HAP-1 (cell line): ENCODE measurements around the gene PSMD2.

Experiments used
- DNase-seq, 2 experiments: peaks; one replicate each; pipeline ENCODE4 v3.0.0-alpha.2; 2016 to 2020; ENCODE audit warnings: low spot score in 2 of 2
- H3K27me3 ChIP-seq: fragments of 250-450 bp; sonication (Bioruptor Pico); 2 replicates; pipeline ENCODE4 v1.5.1; 2020; ENCODE audit warnings: low read depth, mild to moderate bottlenecking, moderate library complexity
- H3K36me3 ChIP-seq: fragments of 250-450 bp; sonication (Bioruptor Pico); replicated peaks from 2 replicates; pipeline ENCODE4 v1.5.1; 2020; ENCODE audit warnings: mild to moderate bottlenecking
- H3K4me1 ChIP-seq: fragments of 250-450 bp; sonication (Bioruptor Pico); 2 replicates; pipeline ENCODE4 v1.5.1; 2020; ENCODE audit warnings: mild to moderate bottlenecking
- H3K4me3 ChIP-seq: fragments of 250-450 bp; sonication (Bioruptor Pico); 2 replicates; pipeline ENCODE4 v1.5.1; 2020; ENCODE audit warnings: mild to moderate bottlenecking, moderate library complexity
- H3K9me3 ChIP-seq: fragments of 250-450 bp; sonication (Bioruptor Pico); 2 replicates; pipeline ENCODE4 v1.5.1; 2020; ENCODE audit warnings: mild to moderate bottlenecking, moderate library complexity
- in situ Hi-C: fragments of 300-500 bp; cut with MboI; formaldehyde crosslinking; loops from 3 replicates; pipeline ENCODE4 v1.14.3; 2020; ENCODE audit warnings: low sequenced_read_pairs, inconsistent platforms, mixed read lengths

PSMD2 gene

DNA sequence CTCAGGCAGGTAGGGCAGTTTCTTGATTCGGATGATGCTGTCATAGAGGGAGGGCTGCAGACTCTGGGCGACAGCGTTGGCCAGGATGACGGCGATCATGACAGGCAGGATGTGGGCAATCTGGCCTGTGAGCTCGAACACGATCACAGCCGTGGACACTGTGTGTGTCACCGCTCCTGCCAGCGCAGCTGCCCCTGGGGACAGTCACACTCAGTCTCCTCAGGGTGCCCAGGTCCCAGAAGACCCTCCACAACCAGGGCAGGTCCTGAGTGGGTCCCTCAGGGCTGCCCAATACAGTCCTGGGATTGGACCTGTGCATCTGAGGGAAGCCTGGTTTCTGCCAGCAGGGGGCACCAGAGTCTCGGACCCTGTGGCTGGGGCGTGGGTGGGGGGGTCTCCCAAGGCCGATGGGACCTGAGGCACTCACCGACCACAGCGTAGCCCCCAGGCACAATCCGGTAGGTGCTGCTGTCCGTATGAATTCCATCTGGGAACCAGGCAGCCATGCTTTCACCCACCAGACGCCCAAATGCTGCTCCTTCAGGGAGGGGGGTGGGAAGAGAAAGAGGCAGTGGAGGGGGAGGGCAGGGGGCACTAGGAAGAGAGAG, 55.2 kb downstream of the PSMD2 start:
- in situ Hi-C loops, result no loop called here
- Histone ChIP-seq H3K36me3 (peaks cover 77% of the 10 kb centered on the region), H3K9me3 (no peaks in the 10 kb centered on the region), H3K4me3 (no peak overlapping the region), H3K4me1 (no peaks in the 10 kb centered on the region), H3K27me3 (no peaks in the 10 kb centered on the region)
- DNase-seq, result peak in 1 of 2 experiments; percentile 82

DNA sequence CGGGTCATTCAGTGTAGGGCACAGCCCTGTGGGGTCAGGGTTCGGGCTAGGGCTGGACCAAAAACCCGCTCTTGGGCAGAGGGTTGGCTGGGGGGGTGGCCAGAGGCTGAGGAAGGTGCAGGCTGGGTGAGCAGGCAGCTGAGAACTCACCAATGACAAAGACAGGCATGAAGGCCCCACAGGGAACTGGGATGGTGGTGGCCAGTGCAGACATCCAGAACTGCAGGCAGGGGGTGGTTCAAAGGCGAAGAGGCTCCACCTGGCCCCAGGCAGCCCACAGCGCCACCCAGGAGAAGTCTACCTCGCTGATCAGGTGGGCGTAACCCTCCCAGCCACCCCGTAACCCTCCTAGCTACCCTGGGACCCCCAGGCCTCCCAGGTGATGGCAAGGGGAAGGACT, 55.7 kb downstream of the PSMD2 start:
- Histone ChIP-seq H3K4me3 (no peak overlapping the region), H3K36me3 (peaks cover 77% of the 10 kb centered on the region), H3K27me3 (no peaks in the 10 kb centered on the region), H3K9me3 (no peaks in the 10 kb centered on the region), H3K4me1 (no peaks in the 10 kb centered on the region)
- DNase-seq, result no peak
- in situ Hi-C loops, result no loop called here

DNA sequence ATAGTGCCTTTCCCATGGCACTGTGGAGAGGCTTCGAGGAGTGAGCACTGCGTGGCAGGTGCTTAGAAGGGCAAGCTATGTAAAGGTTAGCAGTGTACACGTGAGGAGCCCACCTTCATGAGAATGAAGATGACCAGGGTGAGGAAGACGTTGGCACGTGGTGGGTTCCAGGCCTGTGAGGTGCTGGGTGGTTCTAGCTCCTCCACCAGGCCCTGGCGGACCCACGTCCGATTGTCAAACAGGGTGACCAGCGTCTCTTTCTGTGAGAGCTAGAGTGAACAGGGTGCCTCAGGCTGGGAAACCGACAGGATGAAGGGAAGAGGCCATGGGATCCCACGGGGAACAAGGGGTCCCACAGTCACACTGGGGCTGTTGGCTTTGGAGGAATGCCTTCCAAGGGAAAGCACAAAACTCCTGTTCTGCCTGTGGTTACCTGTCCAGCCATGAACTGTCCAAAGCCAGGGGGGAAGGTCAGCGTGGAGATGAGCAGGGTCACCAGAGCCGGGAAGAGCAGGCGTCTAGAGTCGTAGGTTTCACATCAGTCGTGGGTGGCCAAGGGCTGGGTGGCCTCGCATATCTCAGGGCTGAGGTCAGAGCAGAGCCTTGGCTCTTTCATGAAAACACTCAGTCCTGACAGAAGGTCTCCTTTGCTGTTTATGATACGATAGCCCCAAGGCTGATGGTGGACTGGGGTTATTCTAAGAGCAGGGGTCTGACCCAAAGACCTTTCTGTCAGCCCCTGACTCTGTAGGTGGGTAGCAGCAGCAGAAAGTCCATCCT, 56.4 kb downstream of the PSMD2 start:
- no peak for DNase-seq
- Histone ChIP-seq H3K9me3 (no peaks in the 10 kb centered on the region), H3K27me3 (no peaks in the 10 kb centered on the region), H3K36me3 (peaks cover 74% of the 10 kb centered on the region), H3K4me1 (peaks cover 6% of the 10 kb centered on the region), H3K4me3 (no peak overlapping the region)
- in situ Hi-C loops, result no loop called here

DNA sequence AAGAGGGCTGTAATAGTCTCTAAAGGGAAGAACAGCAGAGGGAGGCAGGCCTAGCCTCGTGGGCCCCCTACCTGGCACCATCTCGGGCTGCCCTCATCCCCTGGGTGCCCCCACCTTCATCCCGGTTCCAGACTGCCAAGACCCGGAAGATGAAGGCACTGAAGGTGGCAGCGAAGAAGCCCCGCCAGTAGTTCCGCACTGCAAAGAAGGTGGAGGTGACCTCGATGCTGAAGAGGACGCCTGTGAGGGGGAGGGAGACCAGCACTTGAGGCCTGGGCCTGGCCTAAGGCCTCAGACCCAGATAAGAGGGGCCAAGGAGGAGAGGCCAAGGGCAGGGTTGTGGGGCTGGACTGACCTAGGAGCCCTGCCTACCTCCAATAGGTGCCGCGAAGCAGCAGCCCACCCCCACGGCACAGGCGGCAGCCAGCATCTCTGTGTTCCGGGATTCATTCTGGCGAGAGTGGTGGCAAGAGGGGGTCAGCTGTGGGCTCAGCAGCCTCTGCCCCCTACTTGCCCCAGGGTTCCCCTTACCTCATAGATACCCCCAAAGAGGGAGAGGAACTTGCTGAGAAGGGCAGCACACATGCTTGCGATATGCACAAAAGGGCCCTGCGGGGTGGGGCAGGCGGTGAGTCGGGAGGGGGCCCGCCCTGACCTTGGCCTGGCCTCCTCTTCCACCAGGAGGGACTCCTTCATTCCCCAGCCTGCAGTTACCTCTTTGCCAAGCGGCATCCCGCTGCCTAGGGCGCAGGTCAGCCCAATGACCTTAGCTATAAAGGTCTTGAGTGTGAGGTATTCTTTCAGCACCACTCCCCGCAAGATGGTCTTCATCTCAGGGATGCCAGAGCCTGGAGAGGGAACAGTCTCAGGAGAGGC, 58.4 kb downstream of the PSMD2 start:
- peaks cover 55% of the 10 kb centered on the region for H3K36me3 ChIP-seq
- no peak for DNase-seq
- in situ Hi-C loops, result no loop called here

DNA sequence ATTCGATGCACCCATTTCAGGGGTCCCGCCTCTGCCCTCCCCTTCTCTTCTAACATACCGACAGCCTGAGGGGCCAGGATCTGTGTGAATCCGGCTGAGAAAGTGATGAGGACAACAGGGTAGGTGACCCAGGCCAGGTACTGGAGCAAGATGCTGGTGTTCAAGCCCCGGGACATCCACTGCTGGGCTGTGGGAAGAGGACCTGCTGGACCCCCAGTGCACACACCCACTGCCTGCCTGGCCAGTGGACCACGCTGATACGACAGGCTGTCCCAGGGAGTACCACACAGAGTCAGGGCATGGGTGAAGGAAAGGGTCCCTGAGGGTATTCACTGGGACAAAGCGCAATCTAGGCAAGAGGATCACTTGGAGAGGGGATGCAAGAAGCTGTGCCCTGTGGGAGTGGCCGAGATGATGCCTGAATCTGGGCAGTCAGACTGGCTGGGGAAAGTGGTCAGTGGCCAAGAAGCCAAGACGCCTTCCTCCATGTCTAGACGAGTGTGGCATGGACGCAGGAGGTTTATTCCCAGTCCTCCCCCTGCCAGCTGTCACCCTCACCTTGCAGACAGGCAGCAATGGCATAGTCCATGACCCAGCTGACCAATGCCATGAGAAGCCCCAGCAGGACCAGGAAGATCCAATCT, 59.2 kb downstream of the PSMD2 start:
- Histone ChIP-seq H3K4me3 (no peak overlapping the region), H3K27me3 (no peaks in the 10 kb centered on the region), H3K4me1 (peaks cover 10% of the 10 kb centered on the region), H3K36me3 (peaks cover 47% of the 10 kb centered on the region), H3K9me3 (no peaks in the 10 kb centered on the region)
- no peak for DNase-seq
- in situ Hi-C loops, result no loop called here

More for the DNA sequence above, 58.4 kb downstream of the PSMD2 start:
- no peak overlapping the region for H3K4me3 ChIP-seq
- H3K27me3 ChIP-seq, result no peaks in the 10 kb centered on the region
- peaks cover 10% of the 10 kb centered on the region for H3K4me1 ChIP-seq
- H3K9me3 ChIP-seq, result no peaks in the 10 kb centered on the region
